GM21528 (cell line): Measurements from ENCODE around the gene MAPK4.
"Not testable (repeated sequence)": the region's sequence is repeated elsewhere in the genome, so short reads cannot be mapped to it uniquely, and the experiment has no call there.

Experiments used
- ATAC-seq: cut with Tn5 transposase; IDR thresholded peaks from one replicate; pipeline ENCODE4 v1.9.1; 2021; ENCODE audit warnings: mild to moderate bottlenecking, moderate library complexity; ENCODE audit not compliant: unreplicated experiment, low FRiP score

MAPK4 gene

GRCh38 chr18:50675043-50675442, 115.2 kb downstream of the MAPK4 start:
- ATAC-seq: no peak

DNA sequence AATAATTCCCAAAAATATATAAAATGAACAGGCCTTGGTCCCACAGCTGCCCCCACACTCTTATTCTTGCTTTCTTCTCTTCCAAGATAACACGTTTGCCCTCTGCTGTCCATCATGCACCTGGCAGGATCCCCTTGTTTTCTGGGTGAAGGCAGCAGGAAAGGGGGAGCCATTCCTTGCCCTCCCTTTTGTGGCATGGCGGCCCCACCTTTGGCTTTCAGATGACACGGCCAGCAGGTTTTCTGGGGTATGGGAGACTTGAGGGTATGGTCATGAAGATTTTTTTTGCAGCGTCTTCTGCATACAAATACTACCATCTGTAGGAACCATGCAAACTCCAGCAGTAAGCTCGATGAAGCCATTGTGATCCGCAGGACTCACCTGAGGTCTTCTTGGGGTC, 118.8 kb downstream of the MAPK4 start:
- no peak for ATAC-seq

- ATAC-seq: no peak
These were observed 119.2 kb downstream of the MAPK4 start for GRCh38 chr18:50679056-50679455.

DNA sequence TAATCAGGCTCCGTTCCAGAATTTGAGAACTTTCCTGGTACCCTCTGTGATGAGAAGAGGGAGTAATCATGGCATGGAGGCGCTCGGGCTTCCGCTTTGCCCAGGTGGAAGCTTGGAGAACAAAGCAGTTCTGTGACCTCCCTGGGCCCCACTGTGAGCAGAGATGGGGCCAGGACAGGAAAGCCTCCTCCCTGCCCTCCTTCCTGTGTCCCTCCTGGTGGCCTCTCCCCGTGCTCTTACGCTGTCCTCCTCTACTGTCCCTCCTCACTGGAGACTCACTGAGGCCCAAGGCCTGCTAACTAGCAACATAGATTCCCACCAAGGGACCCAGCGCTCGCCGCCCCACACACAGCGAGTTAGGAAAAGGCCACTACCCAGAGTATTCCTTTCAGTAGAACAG, 119.8 kb downstream of the MAPK4 start:
- ATAC-seq: no peak

- ATAC-seq: no peak
These were observed 121.1 kb downstream of the MAPK4 start for GRCh38 chr18:50680966-50681365.

- ATAC-seq: no peak
These were observed 123.0 kb downstream of the MAPK4 start for GRCh38 chr18:50682852-50683251.

DNA sequence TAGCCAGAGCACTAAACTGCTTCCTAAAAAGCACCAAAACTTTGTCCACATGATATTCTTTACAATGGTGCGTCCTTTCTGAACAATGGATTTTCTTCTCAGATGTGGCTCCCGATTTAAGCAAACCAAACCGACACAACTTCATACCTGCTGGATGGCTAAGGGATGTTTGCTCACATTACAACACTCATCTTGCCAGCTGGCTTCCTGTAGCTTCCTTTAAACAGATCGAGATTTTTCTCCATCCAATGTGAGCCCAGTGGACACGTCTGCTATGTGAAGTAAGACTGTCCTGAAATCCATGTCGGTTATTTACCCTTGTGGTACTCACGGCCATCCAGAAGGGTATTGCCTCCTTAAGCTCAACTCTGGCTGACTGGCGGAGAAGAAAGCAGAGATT, 126.5 kb downstream of the MAPK4 start:
- no peak for ATAC-seq

- no peak for ATAC-seq
These were observed 127.6 kb downstream of the MAPK4 start for GRCh38 chr18:50687491-50687890.

DNA sequence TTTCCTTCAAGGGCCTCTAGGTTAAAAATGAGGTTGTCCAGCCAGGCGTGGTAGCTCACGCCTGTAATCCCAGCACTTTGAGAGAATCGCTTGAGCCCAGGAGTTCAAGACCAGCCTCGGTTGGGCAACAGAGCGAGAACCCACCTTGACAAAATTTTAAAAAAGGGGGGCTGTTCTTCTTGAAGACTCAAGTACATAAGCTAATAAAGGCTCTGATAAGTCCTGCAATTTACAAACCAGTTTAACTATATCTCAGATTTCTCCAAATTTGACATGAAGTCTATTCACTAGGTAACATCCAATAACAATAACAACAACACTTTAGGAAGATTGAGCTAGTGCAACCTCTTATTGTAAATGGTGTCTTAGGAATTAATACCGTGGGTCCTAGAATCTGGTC, 129.7 kb downstream of the MAPK4 start:
- ATAC-seq: no peak

GRCh38 chr18:50694147-50694546, 134.3 kb downstream of the MAPK4 start:
- no peak for ATAC-seq

DNA sequence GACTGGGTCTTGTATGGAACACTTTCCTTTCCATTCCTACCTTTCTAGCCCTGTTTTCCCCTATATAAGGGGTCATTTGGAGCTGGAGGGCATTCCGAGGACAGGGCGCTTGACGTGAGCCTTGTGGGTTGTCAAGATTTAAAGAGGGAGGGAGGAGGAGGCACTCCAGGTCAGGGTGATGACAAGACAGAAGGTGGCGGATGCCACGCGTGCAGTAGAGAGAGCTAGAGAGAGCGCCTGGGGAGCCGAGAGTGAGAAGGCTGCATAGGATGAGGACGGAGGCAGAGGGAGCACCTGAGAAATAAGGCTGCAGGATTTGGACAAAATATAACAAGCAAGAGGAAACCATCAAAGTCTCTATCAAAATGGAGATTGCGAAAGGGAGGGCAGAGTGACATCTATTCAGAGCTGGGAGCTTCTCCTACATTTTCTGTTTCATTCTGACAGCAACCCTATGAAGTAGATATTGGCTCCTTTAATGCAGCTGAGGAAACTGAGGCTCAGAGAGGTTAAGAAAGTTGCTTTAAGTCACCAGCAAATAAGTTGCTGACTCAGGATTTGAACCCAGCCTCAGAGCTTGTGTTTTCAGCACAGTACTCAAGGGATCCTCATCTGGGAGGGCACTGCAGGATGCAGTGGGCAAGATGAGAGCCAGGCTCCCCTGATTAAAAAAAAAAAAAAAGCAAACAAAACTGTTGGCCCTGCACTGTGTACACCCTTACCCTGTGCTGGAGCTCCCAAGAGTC, 135.7 kb downstream of the MAPK4 start:
- ATAC-seq: no peak

DNA sequence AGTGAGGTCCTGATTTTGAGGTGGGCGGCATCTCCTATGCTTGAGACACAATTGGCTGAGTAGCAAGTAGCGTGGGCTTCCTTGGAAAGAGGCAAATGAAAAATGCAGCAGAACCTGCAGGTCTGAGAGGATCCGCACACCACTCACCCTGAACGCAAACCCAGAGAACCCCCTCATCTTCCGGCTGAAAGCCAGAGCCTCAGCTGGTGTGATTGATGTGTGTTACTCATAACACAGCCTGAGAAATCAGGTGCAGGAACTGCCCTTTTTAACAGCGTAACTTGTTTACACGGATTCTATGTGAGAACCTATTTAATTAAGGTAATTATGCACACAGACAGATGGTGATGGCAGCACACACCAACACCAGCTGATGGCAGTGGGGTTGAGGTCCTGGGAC, 136.5 kb downstream of the MAPK4 start:
- no peak for ATAC-seq

GRCh38 chr18:50696929-50697328, 137.0 kb downstream of the MAPK4 start:
- no peak for ATAC-seq

GRCh38 chr18:50697509-50697908, 137.6 kb downstream of the MAPK4 start:
- no peak for ATAC-seq

GRCh38 chr18:50700245-50701165, 140.6 kb downstream of the MAPK4 start:
- ATAC-seq: no peak

DNA sequence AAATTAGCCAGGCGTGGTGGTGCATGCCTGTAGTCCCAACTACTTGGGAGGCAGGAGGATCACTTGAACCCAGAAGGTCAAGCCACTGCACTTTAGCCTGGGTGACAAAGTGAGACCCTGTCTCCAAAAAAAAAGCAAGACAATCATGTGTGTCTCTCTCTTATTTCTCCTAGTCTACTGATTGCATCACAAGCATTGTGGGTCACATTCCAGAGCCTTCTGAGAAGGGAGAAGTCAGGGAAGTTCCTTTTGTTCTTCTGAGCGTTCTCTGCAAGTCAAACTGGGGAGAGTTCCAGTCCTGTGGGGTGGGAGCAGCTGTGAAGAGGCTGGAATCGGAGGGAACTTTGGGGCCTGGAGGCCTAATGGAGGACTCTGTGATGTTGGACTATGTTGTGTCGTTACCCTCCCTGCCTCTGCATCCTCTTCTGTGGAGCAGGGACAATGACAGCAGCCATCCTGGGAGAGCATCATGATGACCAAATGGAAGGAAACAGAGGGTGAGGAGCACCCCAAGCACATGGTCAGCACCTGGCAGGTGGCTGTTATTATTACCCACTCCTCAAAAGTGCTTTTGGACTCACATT, 144.6 kb downstream of the MAPK4 start:
- no peak for ATAC-seq

- no peak for ATAC-seq
These were observed 146.3 kb downstream of the MAPK4 start for GRCh38 chr18:50706199-50706598.

GRCh38 chr18:50706651-50707050, 146.8 kb downstream of the MAPK4 start:
- no peak for ATAC-seq

- not testable (repeated sequence) for ATAC-seq
These were observed 147.4 kb downstream of the MAPK4 start for GRCh38 chr18:50707297-50707696.

DNA sequence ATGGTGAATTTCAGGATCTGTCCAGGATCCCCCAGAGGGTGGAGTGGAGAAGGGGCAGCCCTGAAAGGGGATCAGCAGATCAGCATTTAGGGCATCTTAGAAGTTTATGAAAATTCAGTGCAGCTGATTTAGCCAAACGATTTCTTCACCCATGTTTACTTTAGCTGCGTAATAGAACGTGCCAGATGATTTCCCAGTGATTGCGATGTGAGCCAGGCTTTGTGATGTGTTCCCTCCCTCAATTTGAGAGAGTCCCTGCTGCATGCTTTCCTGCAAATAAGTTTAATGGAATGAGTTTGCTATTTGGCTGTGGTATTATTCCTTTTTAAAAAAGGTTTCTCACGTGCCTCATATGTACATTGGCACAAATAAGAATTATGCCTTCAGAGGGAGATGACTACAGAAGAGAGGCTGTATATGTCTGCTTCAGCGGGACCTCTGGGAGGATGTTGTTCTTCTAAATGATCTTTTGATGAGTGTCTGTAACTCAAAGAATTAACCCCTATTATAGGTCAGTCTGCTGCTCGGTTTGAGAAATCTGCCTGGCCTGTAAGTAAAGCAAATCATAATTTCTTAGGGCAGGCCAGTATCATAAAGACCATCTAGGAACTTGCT, 148.1 kb downstream of the MAPK4 start:
- ATAC-seq: no peak

- no peak for ATAC-seq
These were observed 149.3 kb downstream of the MAPK4 start for GRCh38 chr18:50709193-50709592.
